ENCODE measurements around the gene NRG3.

DNA sequence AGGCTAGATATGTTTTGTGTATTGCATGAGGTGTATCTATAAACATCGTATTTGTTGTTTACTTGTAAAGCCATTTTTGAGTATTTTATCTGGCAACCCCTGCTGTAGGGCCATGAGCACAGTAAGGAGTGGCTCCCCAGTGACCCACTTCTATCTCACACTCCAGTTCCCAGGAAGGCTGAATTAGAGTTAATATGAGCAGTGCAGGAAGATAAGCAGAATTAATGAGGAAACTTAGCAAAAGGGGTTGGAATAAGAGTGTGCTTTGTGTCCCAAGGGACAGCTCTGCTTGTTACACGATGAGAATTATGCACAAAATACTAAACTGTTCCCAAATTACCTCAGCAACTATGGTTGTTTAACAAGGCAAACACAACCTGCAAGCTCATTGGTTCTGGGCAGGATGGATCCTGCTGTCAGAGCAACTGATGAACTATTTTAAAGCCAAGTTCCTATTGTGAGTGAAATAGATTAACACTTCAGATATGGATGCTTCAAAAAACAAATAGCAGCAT, 1005.8 kb downstream of the NRG3 start:
- TF ChIP-seq, protein P1, sequence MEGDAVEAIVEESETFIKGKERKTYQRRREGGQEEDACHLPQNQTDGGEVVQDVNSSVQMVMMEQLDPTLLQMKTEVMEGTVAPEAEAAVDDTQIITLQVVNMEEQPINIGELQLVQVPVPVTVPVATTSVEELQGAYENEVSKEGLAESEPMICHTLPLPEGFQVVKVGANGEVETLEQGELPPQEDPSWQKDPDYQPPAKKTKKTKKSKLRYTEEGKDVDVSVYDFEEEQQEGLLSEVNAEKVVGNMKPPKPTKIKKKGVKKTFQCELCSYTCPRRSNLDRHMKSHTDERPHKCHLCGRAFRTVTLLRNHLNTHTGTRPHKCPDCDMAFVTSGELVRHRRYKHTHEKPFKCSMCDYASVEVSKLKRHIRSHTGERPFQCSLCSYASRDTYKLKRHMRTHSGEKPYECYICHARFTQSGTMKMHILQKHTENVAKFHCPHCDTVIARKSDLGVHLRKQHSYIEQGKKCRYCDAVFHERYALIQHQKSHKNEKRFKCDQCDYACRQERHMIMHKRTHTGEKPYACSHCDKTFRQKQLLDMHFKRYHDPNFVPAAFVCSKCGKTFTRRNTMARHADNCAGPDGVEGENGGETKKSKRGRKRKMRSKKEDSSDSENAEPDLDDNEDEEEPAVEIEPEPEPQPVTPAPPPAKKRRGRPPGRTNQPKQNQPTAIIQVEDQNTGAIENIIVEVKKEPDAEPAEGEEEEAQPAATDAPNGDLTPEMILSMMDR (IDR thresholded peaks at IDR 0.05), result no peak
- TF ChIP-seq POLR2A (IDR thresholded peaks at IDR 0.05) (no peak), POLR2AphosphoS5 (IDR thresholded peaks at IDR 0.05) (no peak), EP300 (IDR thresholded peaks at IDR 0.05) (no peak)

Data from upper lobe of left lung (tissue), 4 donors.